GM19023 (cell line): ENCODE data around the gene STC2.

ENCODE experiments used
- ATAC-seq: cut with Tn5 transposase; IDR thresholded peaks from one replicate; pipeline ENCODE4 v1.9.1; 2021; ENCODE audit warnings: mild to moderate bottlenecking, moderate library complexity; ENCODE audit not compliant: unreplicated experiment

The STC2 gene

DNA sequence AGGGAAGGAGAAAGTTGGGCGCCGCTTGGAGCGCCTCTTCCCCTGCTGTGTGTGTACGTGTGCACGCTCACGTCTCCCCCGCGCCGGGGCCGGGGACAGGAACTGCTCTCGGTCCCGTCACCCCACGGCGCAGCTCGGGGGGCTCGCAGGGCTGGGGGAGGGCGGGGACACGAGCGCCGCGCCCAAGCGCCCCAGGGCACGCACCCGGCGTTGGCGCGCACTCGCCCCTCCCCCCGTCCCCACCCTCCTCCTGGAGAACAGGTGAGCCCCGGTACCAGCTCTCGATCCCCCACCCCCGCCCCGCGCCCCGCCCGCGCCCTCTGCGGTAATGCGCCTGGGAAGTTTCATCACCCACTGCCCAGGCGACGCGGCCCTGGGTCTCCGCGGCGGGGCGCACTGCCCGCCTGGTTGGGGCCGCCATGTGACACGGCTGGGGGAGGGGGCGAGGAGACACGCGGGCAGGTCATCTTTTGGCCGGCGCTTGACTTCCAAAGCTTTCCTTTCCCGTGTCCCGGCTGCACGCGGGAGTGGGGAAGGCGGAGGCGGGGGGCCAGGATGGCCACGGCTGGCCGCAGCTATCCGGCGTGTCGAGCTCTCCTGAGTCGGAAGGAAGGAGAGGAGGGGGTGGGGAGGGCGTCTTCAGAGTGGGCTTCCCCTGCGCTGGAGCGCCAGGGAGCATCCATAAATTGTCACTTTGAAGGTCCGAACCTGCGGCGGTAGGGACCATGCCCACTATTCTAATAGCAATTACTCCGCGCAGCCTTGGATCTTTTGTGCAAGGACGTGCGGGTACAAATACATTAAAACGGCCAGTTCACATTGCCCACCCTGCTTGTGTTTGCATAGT, 1.5 kb upstream of the STC2 start:
- ATAC-seq: peak; percentile 37

DNA sequence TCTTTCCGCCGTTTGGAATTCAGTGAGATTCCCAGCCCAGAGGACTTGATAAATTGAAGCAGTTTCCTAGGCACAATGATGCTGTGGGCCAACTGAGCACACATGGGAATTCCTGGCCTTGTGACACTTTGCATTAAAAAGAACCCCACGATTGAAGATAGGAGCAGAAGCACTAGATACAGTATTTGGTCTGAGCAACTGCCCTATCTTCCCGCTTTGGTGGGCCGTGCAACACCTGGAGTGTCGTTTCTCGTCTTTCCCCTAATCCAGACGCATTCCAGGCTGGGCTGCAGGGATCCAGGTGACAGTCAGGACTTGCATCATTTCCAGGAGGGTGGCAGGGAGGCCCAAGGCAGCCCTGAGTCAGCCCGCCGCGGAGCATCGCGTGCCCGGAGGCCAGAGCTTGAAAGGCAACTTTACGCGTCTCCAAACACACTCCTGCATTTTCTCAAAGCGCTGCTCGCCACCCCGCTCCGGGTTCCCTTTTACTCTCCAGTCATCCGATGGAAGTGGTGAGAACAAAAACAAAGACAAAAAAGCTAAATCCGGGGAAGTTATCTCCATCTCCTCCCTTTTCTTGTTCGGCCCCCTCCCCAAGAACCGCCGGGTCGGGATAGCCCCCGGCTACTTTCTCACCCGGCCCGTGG, 753 bp upstream of the STC2 start:
- ATAC-seq: no peak

DNA sequence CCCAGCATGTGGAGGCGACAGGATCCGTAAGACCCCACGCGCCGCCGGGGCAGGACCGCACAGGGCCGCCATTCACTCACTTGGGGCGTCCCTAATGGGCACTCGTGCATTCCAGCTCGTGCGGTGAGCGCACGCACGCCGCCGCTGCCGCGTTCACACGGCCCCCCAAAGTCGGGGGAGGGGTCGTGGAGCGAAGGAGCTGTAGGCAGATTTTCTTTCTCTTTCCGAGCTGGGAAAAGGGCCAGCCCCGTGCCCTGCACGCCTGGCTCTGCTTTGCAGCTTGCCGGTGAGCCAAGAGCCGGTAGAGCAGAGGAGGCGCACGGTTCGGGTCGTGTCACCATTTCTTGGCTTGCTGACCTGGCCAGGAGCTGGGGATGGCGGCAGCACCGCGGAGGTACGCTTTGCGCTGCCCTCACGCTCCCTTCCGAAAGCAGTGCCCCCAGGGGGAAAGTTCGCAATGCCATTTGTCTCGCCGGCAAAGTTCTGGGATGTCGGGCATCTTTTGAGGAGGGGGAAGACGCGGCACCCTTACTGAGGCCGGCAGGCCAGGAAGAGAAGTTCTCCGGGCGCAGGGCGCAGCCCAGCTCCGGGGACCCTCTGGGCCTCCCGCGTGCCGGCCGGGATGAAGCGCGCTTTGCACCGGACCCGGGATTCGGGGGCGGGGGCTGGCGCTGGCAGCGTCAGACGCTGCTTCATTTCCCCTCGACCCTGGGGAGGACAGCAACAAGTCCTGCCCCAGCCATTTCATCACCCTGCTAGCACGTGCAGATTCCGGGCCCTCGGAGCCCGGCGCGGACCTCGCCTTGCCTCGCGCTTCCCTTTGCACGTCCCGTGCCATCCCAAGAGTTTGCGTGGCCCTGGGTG, 898 bp downstream of the STC2 start:
- ATAC-seq: no peak

DNA sequence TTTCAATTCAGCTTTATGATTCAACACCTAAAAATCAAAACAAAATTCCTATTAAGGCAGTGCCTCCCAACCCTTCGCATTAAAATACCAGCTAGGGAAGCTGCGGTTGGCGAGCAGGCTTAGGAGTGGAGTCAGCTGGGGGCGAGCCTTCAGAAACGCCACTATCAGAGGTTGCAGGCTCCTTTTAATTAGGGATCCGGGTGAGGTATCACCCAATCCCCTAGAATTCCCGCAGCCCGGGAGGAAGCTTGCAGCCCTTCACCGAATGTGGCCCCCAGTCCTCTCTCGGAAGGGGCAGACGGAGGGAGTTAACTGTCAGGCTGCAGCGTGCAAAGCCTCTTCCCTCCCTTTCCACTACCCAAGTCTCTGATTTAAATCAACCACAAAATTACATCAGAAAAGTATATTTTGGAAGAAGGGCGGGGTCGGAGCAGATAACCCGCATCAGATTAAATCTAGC, 1.7 kb downstream of the STC2 start:
- no peak for ATAC-seq

DNA sequence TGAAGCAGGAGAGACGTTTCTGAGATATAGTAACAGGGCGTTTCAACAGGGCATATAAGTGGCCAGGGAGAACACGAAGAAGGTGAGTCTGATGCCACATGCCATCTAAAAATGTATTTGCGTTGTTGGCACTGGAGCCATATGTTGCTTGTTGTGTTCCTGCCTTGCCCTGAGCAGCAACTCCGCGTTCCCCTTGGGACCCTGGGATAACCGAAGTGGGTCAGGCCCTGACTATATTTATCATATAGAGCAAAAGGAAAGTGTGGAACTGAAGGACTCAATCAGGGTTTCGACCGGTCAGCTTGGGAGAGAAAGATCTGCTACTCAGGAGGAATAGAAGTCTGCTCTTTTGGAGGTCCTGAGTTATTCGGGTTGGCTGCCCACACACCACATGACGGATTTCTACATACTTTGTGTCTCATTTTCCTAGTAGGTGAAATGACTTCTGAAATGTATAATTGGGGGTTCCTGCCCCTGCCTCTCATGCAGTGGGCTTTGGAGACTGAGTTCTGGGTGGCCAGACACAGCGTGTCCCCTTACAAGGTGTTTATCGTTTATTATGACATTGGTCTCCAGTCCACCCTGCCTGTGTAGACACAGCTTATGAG, 3.0 kb downstream of the STC2 start:
- ATAC-seq: no peak

DNA sequence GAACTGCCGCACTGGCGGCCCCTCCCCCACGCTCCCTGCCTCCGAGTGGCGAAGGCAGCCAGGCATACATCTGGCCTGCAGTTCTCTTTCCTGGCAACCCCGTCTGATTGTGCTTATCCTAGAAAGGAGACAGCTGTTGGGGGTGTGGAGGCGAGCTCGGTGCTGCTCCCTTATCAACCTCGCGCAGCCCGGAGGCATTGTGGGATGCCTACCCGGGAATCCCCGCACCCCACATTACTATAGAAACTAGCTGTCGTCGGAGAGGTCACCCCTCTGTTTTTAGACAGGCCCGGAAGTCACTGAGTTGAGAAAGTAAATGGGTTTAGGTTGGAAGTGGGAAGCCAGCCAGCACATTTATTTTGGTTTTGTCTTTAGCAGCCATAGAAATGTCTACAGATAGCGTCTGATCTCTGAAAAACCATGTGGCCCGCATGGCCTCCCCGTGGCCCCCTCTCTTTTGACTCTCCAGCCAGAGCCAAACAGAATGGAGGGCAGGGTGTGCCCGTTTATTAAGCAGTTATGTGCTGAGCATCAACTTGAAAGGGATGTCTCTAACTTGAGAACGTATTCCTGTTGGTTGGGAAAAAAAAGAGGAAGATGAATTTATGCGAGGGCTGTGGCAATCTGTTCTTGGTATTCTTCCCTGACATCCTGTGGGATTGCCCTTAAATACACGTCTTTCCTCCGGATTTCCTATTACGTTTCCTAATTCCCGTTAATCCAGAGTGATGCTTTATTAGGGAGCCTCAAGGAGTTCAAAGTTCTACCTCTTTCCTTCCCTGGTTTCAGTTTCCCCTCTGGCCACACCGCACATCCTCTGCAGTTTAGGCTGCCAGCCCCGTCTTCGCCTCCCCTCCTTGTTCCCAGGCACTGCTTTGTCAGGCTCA, 3.9 kb downstream of the STC2 start:
- no peak for ATAC-seq

DNA sequence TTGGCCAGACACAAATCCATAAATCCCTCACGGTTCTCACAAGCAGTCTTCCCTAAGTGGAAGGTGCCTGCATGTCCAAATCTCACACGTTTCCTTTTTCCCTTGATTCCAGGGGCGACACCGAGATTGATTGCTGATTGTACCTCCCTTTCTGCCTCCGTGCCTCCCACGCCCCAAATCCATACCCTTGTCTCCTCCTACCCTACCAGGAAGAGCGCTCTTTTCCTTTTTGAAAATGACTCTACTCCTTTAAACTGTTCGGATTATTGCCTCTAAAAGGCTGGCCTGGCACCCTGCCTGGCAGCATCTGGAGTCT, 4.5 kb downstream of the STC2 start:
- no peak for ATAC-seq

DNA sequence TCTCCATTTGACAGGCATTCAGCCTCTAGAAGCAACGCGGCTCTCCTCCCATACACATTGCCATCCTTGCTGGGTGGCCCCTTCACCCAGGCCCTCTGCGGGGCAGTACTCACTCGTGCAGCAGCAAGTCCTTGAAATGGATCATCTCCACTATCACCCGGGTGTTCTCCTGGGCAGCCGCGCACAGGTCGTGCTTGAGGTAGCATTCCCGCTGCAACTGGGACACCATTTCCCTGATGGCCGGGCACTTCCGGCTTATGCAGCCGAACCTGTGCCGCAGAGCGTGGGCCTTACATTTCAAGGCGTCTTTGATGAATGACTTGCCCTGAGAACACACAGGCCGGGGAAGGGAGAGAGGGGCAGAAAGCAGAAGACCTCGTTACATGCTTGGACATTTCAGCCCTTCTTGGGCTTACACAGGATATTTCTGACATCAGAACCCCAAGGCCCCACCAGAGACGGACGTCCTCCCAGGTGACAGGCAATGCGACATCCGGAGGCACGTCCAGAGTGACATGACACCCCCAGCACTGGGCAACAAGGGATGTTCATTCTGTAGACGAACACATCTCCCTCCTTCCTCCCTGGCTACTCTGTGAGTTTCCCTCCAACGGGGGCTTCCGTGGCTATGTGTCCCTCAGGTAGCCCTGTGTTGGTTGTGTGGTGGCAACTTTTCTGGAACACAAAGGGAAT, 5.0 kb downstream of the STC2 start:
- ATAC-seq: no peak

DNA sequence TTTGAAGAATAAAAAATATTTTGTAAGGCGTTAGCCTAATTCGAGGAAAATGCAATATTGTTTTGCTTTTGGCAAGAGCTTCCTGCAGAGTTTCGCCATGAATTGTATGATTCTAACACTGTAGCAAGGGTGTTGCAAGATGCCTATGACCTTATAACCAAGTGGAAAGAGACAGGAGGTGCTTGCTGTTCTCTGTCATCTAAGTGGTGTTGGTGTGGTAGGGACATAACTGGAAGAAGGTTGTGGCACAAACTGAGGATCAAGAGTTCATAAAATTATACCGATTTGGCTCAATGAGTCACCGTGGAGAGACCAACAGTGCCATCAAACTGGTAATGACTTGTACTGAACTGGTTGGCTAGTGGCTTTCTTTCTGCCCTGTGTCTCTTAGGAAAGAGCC, 6.3 kb downstream of the STC2 start:
- no peak for ATAC-seq

DNA sequence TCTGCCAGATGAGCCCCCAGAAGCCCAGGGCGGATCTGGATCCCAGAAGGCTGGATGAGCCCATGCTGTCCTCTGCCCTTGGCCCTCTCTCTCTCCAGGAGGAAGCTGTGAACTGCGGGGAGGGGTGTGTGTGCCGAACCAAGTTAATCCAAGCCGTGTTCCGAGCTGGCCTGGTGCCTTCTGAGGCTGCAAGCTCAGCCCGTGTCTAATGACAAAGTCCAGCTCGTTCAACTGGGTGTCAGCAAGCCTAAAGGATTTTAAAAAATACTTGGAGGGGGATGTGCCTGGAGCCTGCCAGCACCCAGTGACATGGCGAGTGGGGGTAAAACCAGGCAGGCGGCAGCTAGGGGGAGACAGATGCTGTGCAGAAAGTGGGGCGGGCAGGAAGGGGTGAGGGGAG, 8.0 kb downstream of the STC2 start:
- no peak for ATAC-seq

DNA sequence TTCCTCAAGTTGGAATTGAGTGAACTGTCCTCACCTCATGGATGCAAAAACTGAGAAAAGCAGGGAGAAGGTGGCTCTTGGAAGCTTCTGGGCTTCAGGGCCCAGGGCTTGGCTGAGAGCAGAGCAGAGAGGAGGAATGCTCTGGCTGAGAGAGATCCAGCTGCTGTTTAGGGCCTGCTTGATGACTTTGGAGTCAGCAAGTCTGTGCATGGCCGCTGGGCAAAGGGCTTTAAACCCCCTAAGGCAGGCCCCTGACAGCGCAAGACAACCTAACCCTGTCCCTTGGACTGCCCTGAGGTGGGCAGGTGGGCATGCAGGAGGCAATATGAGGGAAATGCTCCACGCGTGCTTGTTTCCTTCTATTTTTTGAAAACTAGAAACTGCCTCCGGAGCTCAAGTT, 8.6 kb downstream of the STC2 start:
- no peak for ATAC-seq

DNA sequence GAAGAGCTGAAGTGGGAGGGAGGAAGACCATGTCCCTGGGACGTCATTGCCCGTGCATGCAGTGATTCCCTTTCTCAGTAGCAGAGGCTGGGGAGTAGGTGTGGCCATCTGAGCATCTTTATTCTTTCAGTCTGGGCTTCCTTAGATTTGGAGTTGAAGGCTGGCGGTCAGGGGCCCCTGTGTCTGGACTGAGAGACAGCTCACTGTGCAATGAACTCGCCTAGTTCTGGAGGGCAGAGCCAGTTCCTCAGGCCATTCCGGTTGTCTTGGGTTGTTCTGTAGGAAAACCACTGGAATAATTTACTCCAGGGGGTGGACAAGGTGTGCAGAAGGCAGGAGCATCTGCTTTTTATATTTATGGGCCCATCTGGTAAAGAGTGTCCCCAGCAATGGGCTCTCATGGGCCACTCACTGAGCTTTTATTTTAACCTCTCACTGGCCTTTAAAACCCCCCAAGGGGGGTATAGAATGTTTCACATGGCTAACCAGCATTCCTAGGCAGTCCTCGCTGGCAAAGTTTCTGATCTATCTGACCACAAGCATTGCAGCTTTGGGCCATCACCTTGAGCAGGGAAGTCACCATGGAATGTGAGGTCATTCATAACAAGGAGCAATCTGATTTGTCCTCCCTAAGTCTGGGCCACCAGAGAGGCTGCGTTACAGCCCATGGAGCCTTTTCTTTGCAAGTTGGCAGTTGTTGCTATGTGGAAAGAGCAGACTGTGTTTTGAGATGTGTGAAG, 9.2 kb downstream of the STC2 start:
- no peak for ATAC-seq

DNA sequence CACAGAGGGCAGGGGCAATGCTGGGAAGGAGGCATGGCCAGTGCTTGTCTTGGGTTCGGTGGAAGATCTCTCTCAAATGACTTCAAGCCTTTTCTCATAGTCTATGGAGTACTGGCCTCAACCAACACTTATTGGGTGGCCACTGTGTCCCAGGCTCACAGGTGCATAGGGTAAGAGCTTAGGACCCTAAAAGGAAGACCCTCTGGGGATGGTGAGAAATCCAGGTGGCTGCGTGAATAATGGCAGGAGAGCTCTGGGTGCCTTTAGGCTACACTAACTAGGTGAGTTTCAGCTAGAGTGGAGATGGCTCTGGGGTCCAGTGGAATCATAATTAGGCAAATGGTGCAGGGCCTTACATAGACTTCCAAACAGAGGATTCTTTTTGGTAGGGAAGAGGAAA, 9.9 kb downstream of the STC2 start:
- no peak for ATAC-seq

DNA sequence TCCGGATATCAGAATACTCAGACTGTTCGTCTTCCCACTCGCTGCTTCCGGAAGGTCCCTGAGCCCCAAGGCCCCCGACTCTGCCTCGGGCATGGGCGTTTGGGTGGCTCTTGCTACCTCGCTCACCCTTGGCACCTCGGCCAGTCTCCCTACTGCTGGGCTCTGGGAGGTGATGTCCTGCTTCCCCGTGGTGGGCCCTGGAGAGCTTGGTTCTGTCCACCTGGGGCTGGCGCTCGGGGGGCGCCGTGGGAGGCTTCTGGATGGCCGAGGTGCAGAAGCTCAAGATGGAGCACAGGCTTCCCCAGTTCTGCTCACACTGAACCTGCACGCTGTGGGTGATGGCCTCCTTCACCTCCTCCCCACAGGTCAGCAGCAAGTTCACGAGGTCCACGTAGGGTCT, 10.4 kb downstream of the STC2 start:
- no peak for ATAC-seq

DNA sequence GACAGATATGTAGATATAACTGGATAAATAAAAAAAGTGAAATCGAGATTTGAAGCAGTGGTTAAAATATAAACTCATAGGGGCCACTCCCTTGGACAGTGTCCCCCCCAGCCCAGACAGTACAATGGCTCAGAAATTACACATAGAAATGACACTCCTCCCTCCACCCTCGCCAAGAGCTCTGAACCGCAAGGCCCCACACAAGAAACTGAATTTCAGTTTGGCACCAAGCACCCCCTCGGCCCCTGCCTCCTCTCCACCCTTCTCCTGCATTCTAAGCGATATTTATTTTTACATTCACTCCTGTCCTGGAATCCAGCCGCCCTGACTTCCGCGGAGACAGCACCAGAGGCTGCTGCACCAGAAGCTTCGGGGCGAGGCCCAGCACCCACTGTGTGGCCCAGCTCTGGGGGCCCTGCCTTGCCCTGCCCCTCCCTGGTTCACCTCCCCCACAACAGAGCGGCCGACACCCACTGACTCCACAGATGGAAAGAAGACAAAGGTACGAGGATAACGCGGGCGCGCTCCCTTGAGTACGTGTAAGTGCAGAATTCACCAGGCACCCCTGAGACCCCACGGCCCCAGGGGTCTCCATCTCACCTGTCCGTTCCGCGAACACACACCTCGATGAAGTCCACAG, 11.0 kb downstream of the STC2 start:
- no peak for ATAC-seq

DNA sequence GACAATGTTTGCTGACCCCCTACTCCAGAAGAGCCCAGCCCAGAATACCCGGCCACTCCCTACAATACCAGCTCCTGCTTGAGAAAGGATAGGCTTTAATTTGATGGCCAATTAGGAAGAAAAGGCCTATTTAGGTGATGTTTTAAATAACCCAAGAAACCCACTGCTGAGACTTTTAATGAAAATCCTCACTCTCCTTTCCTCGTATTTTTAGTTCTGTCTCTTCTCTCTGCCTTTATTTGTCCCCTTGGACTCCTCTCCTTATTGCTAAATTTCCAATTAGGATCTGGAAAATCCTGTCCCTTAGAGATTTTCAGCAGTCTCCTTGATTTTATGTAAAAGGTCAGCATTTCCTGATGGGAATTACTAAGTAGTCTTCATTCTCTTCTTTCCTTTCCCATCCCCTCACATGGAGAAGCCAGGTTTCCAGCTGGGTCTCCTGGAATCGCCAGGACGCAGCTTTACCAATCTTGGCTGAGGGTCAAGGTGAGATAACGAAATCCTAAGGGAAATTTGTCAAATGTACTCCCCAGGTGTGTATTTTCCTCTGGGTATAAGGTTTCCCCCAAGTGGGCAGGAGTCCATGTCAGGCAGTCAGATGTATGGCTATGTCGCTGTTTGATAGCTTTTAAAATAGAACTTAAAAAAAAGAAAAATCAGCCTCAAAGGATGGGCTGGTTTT, 11.7 kb downstream of the STC2 start:
- ATAC-seq: no peak

DNA sequence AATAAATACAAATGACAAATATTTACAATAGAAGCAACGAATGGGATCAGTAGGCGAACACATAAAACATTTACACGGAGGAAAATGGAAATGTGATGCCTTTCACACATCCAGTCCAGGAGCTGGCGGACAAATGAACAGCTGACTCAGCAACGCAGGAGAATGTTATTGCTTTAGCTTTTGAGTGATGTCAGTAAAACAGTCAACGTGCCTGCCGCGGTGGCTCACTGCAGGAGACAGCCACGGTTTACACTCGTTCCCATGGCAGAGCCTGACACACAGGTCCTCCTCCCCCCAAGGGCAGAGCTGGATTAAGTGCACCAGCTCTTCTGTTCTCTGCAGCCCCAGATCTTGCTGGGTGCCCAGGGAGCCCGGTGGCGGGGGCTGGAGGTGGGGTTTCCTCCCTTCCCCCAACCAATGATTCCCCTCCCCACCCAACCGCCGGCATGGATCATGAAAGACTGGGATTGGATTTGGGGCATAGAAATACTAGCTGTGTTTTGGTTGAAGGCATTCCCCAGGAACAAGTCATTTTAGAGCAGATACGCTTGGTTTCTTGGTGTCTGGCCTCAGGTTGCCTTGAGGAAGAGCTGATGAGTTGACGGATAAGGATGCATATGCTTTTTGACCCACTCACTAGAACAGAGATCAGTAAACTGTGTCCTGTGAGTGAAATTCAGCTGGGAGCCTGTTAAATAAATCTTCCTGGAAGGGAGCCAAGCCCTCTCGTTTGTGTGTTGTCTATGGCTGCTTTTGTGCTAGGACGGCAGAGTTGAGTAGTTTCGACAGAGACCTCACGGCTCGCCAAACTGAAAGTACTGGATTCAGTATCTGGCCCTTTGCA, 12.5 kb downstream of the STC2 start:
- ATAC-seq: no peak
